MV-4-11 (cell line): ENCODE data around the gene EFNA5.

Experiments used
- DNase-seq: peaks from one replicate; lab custom pipeline; 2025; lab: John Stamatoyannopoulos, UW

EFNA5 gene

DNA sequence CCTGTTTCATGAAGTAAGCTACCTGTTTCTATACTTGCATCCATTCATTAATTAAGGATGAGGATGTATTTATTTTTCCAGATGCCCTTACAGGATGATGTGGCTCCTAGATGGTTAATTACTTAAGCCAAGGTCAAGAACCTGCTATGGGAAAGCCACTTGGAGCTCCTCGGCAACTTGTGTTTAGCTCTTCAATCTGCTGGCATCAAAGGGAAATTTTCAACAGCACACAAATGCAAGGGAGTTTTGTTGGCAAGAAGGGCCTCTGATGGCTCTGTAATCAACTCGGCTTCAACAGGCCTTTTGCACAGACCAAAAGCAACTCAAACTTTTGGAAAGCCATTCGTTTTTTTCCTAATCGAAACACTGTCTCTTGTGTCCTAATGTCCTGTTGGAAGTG, 125.3 kb downstream of the EFNA5 start:
- no peak for DNase-seq

GRCh38 chr5:107544967-107545366, 125.8 kb downstream of the EFNA5 start:
- DNase-seq = no peak

DNA sequence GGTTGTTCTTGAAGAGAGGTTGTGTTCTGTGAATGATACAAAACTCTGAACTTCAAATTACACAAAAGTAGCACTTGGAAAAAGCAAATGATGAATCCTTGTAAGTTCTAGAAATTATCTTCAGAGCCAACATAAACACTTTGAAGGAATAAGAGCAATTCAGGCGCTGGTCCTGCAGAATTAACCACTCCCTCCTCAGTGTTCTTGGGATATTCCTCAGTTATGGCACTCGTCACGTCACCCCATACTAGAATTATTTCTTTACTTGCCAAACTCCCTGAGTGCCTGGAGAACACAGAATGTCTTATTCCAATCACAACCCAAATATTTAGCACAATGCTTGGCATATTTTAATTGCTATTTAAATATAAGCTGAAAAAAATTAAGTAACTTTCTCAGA, 126.3 kb downstream of the EFNA5 start:
- no peak for DNase-seq

GRCh38 chr5:107543868-107544267, 126.9 kb downstream of the EFNA5 start:
- DNase-seq = no peak

GRCh38 chr5:107542831-107543231, 127.9 kb downstream of the EFNA5 start:
- no peak for DNase-seq

GRCh38 chr5:107542428-107542827, 128.3 kb downstream of the EFNA5 start:
- no peak for DNase-seq

GRCh38 chr5:107541400-107541799, 129.3 kb downstream of the EFNA5 start:
- DNase-seq = no peak

DNA sequence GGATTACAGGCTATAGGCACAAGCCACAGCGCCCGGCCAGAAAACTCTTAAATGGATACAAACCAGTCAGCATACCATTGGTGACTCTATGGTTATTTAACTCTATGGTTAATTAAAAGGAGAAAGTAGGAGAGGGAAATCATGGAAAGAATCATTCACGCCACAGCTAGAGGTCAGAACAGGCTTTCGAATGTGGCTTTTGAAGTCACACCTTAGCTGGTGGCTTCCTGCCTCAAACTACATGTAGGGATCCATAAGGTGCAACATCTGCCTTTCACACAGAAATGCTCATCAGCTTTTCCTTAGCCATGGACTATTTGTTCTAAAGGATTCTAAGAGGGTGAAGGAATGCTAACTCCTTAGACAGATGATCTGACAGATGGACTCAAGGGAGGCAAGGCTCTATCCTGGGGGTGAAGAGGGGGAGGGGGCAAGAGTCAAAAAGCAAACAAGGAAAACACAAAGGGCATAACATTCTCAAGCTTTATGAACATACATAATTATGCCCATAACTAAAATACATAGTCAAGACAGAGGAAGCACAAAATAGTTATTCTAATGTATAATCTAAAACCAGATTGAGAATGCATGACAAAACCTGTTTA, 130.9 kb downstream of the EFNA5 start:
- DNase-seq = no peak

DNA sequence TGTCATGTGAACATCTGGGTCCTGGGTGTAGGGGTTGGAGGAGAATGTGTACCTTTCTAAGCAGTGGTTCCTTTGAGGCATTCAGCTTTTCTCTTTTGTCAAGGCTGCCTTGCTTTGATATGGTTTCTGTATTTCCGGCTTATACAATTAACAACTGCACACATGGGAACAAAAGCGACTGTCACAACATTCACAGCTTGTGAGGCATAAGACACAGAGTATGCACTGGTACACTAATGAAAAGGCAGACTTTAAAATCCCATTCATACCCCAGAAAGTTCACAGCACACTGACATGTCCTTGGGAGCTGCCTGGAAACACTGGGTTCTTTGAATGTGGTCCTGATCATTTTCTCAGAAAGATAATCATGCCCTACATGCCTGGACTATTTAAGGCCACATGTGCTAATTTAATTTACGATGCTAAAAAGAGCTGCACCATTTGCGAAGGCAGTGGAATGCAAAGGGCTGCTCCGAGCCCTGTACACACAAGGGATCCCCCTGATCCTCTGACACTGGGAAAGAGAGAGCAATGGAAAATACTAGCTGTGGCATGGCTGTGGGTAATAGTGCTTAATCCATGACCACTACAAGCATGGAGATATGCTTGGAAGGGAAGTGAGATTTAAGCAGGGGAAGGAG, 131.8 kb downstream of the EFNA5 start:
- peak; percentile 4 for DNase-seq

GRCh38 chr5:107538331-107538730, 132.4 kb downstream of the EFNA5 start:
- DNase-seq = no peak

- DNase-seq = no peak
Observed at GRCh38 chr5:107535849-107536248, 134.9 kb downstream of the EFNA5 start.

DNA sequence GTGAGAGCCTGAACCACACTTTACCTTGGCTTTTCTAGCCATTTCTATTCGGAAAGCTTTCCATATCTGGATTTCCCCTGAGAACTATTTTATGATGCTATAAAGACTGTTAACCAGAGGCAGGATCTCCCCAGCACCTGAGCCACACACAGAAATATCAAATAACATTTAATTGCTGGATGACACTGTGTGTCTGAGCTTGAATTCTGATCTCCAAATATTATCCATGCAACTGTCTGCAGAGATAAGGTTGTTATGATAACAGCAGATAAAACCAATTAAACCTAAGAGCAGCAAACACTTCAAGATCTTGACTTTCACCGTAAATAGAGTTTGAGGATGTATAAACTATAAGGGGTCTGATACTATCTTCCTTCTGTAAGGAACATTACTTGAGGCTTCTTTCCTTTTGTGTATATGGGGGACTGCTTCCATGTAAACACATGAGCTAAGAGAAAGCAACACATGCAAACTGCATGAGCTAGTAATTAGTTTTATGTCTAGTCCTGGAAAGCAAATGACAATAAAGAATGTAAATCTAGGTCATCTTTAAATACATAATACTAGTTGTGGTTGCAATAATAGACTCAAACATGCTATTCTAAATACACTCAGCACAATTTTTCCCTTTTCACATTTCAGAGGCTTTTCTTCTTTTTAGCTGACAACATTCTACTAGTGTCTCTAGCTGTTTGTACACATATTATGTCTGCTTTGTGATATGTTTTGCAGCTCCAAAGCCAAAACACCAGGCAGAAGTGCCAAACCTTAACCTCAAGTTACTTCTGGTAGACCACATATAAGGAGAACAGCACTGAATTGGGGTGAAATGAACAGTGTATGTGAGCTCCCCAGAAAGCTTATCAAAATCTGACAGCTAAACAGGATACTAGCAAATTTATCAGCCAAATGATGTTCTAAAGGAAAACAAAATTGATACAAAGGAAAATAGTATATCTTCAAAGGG, 136.5 kb downstream of the EFNA5 start:
- no peak for DNase-seq

- DNase-seq = no peak
Observed at GRCh38 chr5:107532916-107533315, 137.8 kb downstream of the EFNA5 start.

DNA sequence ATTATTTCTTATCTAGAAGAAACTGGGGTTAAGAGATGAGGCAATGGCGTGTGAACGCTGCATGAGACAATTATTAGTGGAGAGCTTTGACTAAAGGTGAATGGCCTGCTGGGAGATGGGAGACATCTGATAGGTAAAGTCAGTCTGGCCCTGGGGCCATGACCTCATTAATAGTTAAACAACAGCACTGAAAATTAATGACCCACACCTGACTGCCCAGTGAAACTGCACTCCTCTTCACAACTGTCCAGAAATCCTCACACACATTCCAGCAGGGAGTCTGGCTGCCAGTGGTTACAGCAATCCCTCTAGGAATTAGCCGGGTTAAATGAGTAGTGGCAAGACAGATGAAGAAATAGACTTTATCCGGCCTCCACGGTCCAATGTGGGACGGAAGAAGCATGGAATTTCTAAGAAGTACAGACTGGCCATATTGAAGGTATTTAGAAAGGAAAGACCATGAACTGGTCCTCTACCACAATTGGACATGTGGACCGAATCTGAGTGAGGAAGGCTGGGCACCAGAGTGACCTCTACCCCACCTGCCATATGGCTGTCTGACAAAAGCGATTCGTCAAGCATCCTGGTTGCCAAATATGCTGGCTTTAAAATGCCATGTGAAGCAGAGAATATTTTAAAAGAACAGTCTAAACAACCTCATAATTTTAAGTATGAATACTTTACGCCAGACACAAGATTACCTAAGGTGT, 138.4 kb downstream of the EFNA5 start:
- no peak for DNase-seq

DNA sequence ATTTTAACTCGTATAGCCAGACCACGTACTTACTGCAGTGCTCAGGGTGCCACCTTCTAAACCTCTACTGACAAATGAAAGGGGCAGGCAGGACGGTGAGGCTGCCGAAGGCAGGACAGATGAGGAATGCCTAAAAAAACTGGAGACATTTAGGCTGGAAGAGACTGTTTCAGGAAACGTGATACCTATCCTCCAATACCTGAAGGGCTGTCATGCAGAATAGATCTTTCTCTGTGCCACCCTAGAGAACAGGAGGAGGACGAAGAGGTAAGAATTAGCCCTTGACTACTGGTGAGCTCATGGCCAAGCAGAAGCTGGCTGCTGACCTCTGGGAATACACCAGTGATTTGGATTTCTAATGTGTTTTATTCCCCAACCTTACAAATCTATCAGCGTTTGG, 139.4 kb downstream of the EFNA5 start:
- DNase-seq = no peak

GRCh38 chr5:107529618-107530017, 141.1 kb downstream of the EFNA5 start:
- DNase-seq = no peak

GRCh38 chr5:107526270-107526937, 144.3 kb downstream of the EFNA5 start:
- DNase-seq = no peak

- DNase-seq = no peak
Observed at GRCh38 chr5:107524111-107524510, 146.6 kb downstream of the EFNA5 start.

DNA sequence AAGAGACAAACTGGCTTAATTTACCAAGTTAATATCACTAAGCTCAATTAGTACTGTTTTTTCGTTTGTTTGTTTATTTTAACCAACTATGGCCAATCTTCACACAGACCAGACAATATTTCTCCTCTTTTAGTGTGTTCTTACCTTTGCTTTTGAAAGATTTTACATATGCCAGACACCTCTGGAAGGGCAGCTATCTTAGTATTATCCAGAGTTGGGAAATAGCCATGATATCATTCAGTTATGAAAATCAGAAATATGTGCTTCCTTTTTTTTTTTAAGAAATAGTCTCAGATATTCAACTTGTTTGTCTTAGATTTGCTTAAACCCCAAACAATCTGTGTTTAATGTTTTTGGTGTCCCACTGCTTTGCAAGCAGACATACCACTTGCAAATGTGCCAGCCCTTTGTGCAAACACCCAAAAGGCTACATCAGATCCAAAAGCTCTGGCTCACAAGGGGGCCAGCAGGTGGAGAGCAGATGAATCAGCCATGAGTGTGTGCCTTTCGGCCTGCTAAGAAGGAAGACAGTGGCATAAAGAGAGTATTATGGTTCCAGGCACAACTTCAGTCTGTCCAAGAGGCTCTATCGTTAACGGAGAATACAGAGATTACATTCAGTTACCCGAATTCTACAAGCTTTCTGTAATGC, 147.6 kb downstream of the EFNA5 start:
- DNase-seq = no peak

DNA sequence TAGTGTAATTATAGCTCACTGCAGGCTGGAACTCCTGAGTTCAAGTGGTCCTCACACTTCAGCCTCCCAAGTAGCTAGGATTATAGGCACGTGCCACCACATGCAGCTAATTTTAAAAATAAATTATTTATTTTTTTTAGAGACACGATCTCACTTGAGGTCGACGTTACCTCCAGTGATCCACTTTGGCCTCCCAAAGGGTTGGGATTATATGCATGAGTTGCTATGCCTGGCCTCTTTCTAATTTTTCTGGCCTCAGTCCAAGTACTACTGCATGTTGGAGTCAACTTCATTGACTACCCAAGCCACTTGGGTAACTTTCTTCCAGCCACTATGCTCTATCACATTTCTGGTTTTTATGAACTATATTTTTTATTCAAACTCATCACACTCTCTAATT, 148.3 kb downstream of the EFNA5 start:
- no peak for DNase-seq

DNA sequence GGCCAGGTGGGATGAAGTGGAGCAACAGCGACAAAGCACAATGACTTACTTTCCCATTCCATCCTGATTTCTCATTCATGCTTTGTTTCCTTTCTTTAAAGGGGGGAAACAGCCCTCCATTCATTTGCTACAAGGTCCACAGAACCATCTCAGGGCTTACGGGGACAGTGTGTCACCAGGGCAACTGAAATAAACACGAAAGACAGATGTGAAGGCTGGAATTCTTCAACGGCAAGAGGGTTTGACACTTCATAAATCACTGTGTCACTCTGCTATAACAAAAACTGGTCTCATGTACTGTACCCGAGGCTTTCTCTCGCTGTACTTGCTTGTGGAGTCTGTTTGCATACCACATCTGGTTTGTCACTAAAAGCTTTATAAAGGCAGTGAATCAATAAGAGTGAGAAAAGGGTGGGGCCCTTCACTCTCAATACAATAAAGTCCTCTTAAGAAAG, 150.8 kb downstream of the EFNA5 start:
- DNase-seq = no peak
